Panc1 (cell line): ENCODE results near the gene MACROD2.

ENCODE experiments used
- POLR2AphosphoS5 ChIP-seq: IDR thresholded peaks from 2 replicates; pipeline ENCODE4 v1.6.1; 2012; ENCODE audit warnings: mild to moderate bottlenecking, low read depth, low read length, moderate library complexity
- TF ChIP-seq, protein P1 (sequence below): fragments of 450-650 bp; IDR thresholded peaks from 2 replicates; pipeline ENCODE4 v1.5.1; 2017; ENCODE audit warnings: mild to moderate bottlenecking
- TF ChIP-seq, protein P2 (sequence below), 2 experiments: IDR thresholded peaks; 2 replicates each; pipeline ENCODE4 v1.6.1; 2011 to 2012; ENCODE audit warnings: low read depth in 2 of 2, control low read depth in 1 of 2, low read length in 1 of 2, mild to moderate bottlenecking in 1 of 2, moderate library complexity in 1 of 2; ENCODE audit not compliant: insufficient read depth in 1 of 2

DNA sequence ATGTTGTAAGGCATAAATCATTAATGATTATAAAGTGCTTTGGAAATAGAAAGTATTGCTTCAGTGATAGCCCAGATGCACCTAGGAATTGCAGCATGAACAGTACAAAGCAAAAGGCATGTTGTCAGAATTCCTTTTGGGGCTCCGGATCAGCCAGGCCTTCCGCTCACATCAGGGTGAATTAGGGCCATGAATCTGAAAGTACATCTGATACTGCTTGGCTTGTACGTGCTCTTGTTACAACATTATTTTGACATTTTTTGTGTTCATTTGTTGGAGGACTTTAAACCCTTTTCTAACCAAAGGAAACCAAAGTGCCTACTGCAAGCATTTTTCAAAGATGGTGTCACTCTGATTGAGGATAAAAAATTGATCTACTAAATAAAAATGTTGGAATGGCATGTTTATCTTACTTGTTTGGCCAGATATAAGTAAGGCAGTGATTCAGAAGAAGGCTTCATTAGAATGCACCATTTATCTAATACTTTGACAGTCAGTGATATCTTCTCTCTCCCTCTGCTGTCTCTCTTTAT is 1347.7 kb downstream of the MACROD2 start:
- TF ChIP-seq, protein P1, sequence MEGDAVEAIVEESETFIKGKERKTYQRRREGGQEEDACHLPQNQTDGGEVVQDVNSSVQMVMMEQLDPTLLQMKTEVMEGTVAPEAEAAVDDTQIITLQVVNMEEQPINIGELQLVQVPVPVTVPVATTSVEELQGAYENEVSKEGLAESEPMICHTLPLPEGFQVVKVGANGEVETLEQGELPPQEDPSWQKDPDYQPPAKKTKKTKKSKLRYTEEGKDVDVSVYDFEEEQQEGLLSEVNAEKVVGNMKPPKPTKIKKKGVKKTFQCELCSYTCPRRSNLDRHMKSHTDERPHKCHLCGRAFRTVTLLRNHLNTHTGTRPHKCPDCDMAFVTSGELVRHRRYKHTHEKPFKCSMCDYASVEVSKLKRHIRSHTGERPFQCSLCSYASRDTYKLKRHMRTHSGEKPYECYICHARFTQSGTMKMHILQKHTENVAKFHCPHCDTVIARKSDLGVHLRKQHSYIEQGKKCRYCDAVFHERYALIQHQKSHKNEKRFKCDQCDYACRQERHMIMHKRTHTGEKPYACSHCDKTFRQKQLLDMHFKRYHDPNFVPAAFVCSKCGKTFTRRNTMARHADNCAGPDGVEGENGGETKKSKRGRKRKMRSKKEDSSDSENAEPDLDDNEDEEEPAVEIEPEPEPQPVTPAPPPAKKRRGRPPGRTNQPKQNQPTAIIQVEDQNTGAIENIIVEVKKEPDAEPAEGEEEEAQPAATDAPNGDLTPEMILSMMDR = no peak
- TF ChIP-seq POLR2AphosphoS5 = no peak
- TF ChIP-seq, protein P2, sequence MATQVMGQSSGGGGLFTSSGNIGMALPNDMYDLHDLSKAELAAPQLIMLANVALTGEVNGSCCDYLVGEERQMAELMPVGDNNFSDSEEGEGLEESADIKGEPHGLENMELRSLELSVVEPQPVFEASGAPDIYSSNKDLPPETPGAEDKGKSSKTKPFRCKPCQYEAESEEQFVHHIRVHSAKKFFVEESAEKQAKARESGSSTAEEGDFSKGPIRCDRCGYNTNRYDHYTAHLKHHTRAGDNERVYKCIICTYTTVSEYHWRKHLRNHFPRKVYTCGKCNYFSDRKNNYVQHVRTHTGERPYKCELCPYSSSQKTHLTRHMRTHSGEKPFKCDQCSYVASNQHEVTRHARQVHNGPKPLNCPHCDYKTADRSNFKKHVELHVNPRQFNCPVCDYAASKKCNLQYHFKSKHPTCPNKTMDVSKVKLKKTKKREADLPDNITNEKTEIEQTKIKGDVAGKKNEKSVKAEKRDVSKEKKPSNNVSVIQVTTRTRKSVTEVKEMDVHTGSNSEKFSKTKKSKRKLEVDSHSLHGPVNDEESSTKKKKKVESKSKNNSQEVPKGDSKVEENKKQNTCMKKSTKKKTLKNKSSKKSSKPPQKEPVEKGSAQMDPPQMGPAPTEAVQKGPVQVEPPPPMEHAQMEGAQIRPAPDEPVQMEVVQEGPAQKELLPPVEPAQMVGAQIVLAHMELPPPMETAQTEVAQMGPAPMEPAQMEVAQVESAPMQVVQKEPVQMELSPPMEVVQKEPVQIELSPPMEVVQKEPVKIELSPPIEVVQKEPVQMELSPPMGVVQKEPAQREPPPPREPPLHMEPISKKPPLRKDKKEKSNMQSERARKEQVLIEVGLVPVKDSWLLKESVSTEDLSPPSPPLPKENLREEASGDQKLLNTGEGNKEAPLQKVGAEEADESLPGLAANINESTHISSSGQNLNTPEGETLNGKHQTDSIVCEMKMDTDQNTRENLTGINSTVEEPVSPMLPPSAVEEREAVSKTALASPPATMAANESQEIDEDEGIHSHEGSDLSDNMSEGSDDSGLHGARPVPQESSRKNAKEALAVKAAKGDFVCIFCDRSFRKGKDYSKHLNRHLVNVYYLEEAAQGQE (IDR thresholded peaks at IDR 0.05; ENCODE audit: insufficient read depth in 1 of 2, low read depth in 2 of 2, low read length in 1 of 2) = no peak
